H9 (cell line): ENCODE data around the gene HSD17B3. TPM values are rescaled to one million over a fixed set of nuclear protein-coding genes. Genes with fewer than 3 reads are reported as not detected.

Experiments used
- DNase-seq: peaks from one replicate; pipeline ENCODE4 v3.0.0-alpha.2; 2017
- H2AFZ ChIP-seq: one replicate; pipeline ENCODE4 v1.6.1; 2013; ENCODE audit warnings: mild to moderate bottlenecking, low read length, control low read depth, moderate library complexity
- H2AK5ac ChIP-seq: 2 replicates; pipeline ENCODE4 v1.6.1; 2013; ENCODE audit warnings: low read length, control low read depth, mixed read lengths; ENCODE audit not compliant: insufficient read length
- H2BK120ac ChIP-seq: one replicate; pipeline ENCODE4 v1.6.1; 2013; ENCODE audit warnings: low read depth, mild to moderate bottlenecking, low read length, control low read depth, inconsistent platforms; ENCODE audit not compliant: poor library complexity, severe bottlenecking
- H2BK12ac ChIP-seq: 2 replicates; pipeline ENCODE4 v1.6.1; 2013; ENCODE audit warnings: low read length, control low read depth, mixed read lengths, low read depth; ENCODE audit not compliant: insufficient read length
- H2BK15ac ChIP-seq: 2 replicates; pipeline ENCODE4 v1.6.1; 2013; ENCODE audit warnings: low read depth, low read length, control low read depth
- H2BK20ac ChIP-seq: one replicate; pipeline ENCODE4 v1.6.1; 2013; ENCODE audit warnings: low read depth, mild to moderate bottlenecking, low read length, control low read depth, inconsistent platforms; ENCODE audit not compliant: poor library complexity, severe bottlenecking
- H2BK5ac ChIP-seq: 2 replicates; pipeline ENCODE4 v1.6.1; 2013; ENCODE audit warnings: low read length, control low read depth, mixed read lengths; ENCODE audit not compliant: insufficient read length
- H3K14ac ChIP-seq: 2 replicates; pipeline ENCODE4 v1.6.1; 2013; ENCODE audit warnings: low read length, control low read depth; ENCODE audit not compliant: insufficient read depth
- H3K18ac ChIP-seq: 2 replicates; pipeline ENCODE4 v1.6.1; 2013; ENCODE audit warnings: low read depth, mild to moderate bottlenecking, mixed read lengths, low read length, control low read depth; ENCODE audit not compliant: insufficient read length
- H3K23ac ChIP-seq: 2 replicates; pipeline ENCODE4 v1.6.1; 2013; ENCODE audit warnings: low read length, control low read depth, mixed read lengths, low read depth; ENCODE audit not compliant: insufficient read length
- H3K23me2 ChIP-seq: 2 replicates; pipeline ENCODE4 v1.6.1; 2013; ENCODE audit warnings: low read depth, mild to moderate bottlenecking, mixed read lengths, low read length, control low read depth; ENCODE audit not compliant: insufficient read length, poor library complexity, severe bottlenecking
- H3K27ac ChIP-seq: 2 replicates; pipeline ENCODE4 v1.5.1; 2013; ENCODE audit warnings: low read length, control low read depth, mixed read lengths, low read depth; ENCODE audit not compliant: insufficient read length
- H3K27me3 ChIP-seq: 2 replicates; pipeline ENCODE4 v1.6.1; 2013; ENCODE audit warnings: low read length, control low read depth, inconsistent platforms; ENCODE audit not compliant: insufficient read depth
- H3K4ac ChIP-seq: 2 replicates; pipeline ENCODE4 v1.6.1; 2013; ENCODE audit warnings: low read depth, mild to moderate bottlenecking, control low read depth, inconsistent platforms, low read length, moderate library complexity
- H3K4me1 ChIP-seq: 2 replicates; pipeline ENCODE4 v1.6.1; 2013; ENCODE audit warnings: low read length, control low read depth, inconsistent platforms; ENCODE audit not compliant: insufficient read depth
- H3K4me2 ChIP-seq: 2 replicates; pipeline ENCODE4 v1.6.1; 2013; ENCODE audit warnings: low read length, control low read depth, mixed read lengths; ENCODE audit not compliant: insufficient read length, insufficient read depth
- H3K56ac ChIP-seq: 2 replicates; pipeline ENCODE4 v1.6.1; 2013; ENCODE audit warnings: low read depth, mild to moderate bottlenecking, mixed read lengths, low read length, control low read depth; ENCODE audit not compliant: insufficient read length
- H3K79me1 ChIP-seq: 2 replicates; pipeline ENCODE4 v1.6.1; 2013; ENCODE audit warnings: low read depth, mild to moderate bottlenecking, moderate library complexity, low read length, control low read depth, inconsistent platforms; ENCODE audit not compliant: insufficient read depth, poor library complexity, severe bottlenecking
- H3K79me2 ChIP-seq: 2 replicates; pipeline ENCODE4 v1.6.1; 2013; ENCODE audit warnings: low read length, control low read depth, inconsistent platforms; ENCODE audit not compliant: insufficient read depth
- H3K9ac ChIP-seq: 2 replicates; pipeline ENCODE4 v1.6.1; 2013; ENCODE audit warnings: low read length, control low read depth, mixed read lengths; ENCODE audit not compliant: insufficient read length; ENCODE audit errors: extremely low read depth
- H3K9me3 ChIP-seq: one replicate; pipeline ENCODE4 v1.6.1; 2013; ENCODE audit warnings: low read depth, low read length, inconsistent platforms; ENCODE audit not compliant: control insufficient read depth
- H3T11ph ChIP-seq: one replicate; pipeline ENCODE4 v1.6.1; 2013; ENCODE audit warnings: mild to moderate bottlenecking, low read length, control low read depth, inconsistent platforms
- H4K20me1 ChIP-seq: one replicate; pipeline ENCODE4 v1.6.1; 2013; ENCODE audit not compliant: control insufficient read depth, insufficient read length, insufficient read depth
- H4K5ac ChIP-seq: 2 replicates; pipeline ENCODE4 v1.6.1; 2013; ENCODE audit warnings: low read depth, mild to moderate bottlenecking, mixed read lengths, low read length, control low read depth; ENCODE audit not compliant: insufficient read length
- H4K8ac ChIP-seq: replicated peaks from 2 replicates; pipeline ENCODE4 v1.6.1; 2013; ENCODE audit warnings: low read length, control low read depth, mixed read lengths, low read depth; ENCODE audit not compliant: insufficient read length
- H4K91ac ChIP-seq: 2 replicates; pipeline ENCODE4 v1.6.1; 2013; ENCODE audit warnings: low read depth, mild to moderate bottlenecking, moderate library complexity, mixed read lengths, low read length, control low read depth; ENCODE audit not compliant: insufficient read length
- H3K27ac Mint-ChIP-seq, 3 experiments: 2 replicates in 2 of 3; 3 replicates in 1 of 3; pipeline ENCODE4 v1.8.0; 2020 to 2021; ENCODE audit warnings: mixed read lengths in 3 of 3, mild to moderate bottlenecking in 1 of 3, moderate library complexity in 1 of 3
- H3K27me3 Mint-ChIP-seq: 2 replicates; pipeline ENCODE4 v1.8.0; 2021; ENCODE audit warnings: low read depth, mild to moderate bottlenecking, moderate library complexity, mixed read lengths
- H3K36me3 Mint-ChIP-seq, 3 experiments: 2 replicates in 2 of 3; 3 replicates in 1 of 3; pipeline ENCODE4 v1.8.0; 2020 to 2021; ENCODE audit warnings: low read depth in 3 of 3, mixed read lengths in 3 of 3; ENCODE audit not compliant: insufficient read depth in 1 of 3
- H3K4me1 Mint-ChIP-seq, 2 experiments: 2 replicates each; pipeline ENCODE4 v1.8.0; 2020; ENCODE audit warnings: mixed read lengths in 2 of 2
- H3K4me3 Mint-ChIP-seq, 2 experiments: 2 replicates in 1 of 2; 3 replicates in 1 of 2; pipeline ENCODE4 v1.8.0; 2020 to 2021; ENCODE audit warnings: mild to moderate bottlenecking in 2 of 2, mixed read lengths in 2 of 2, moderate library complexity in 1 of 2
- H3K9me3 Mint-ChIP-seq, 2 experiments: 2 replicates in 1 of 2; 3 replicates in 1 of 2; pipeline ENCODE4 v1.8.0; 2020; ENCODE audit warnings: mild to moderate bottlenecking in 2 of 2, mixed read lengths in 2 of 2, moderate library complexity in 1 of 2
- CTCF ChIP-seq: fragments of 200-600 bp; sonication (generic); conservative IDR thresholded peaks from 3 replicates; pipeline ENCODE4 v1.8.0; 2021; ENCODE audit warnings: antibody characterized with exemption, mild to moderate bottlenecking
- WGBS: extraction: QIAGEN DNeasy Blood & Tissue Kit; methylation state at CpG from one replicate; pipeline ENCODE4 v1.1.7; 2013; ENCODE audit warnings: missing lambda C conversion rate, low lambda C conversion rate, mixed read lengths; ENCODE audit not compliant: insufficient read length; ENCODE audit errors: extremely low coverage; 5-methylcytosine and 5-hydroxymethylcytosine counted together
- total RNA-seq: library from RNA; stranded (reverse); gene quantifications from 2 replicates; pipeline ENCODE4 v1.2.1, GENCODE V29; 2021

The HSD17B3 gene
- total RNA-seq, 1 experiment from 2014 or later, result not detected

GRCh38 chr9:96245399-96245798, 56.6 kb downstream of the HSD17B3 start:
- DNase-seq, result peak; percentile 53
- Mint-ChIP-seq H3K4me1 (peaks cover 0 to 3% of the 10 kb centered on the region in 2 experiments; a peak in 1 of 4 replicates), H3K9me3 (no peaks in the 10 kb centered on the region; a peak in 1 of 5 replicates), H3K27ac (no peak overlapping the region), H3K27me3 (peaks cover 1% of the 10 kb centered on the region), H3K36me3 (no peaks in the 10 kb centered on the region), H3K4me3 (no peak overlapping the region)
- Histone ChIP-seq H2BK5ac (no peak overlapping the region), H4K8ac (no peak overlapping the region), H3K4me1 (no peaks in the 10 kb centered on the region), H2BK15ac (no peak overlapping the region), H3K27me3 (no peaks in the 10 kb centered on the region), H3K9me3 (no peaks in the 10 kb centered on the region), H4K5ac (no peak overlapping the region), H3K14ac (no peak overlapping the region), H3K23ac (no peak overlapping the region), H4K91ac (no peak overlapping the region), H2BK120ac (no peak overlapping the region), H3K4me2 (no peak overlapping the region), H2BK20ac (no peak overlapping the region), H3K79me1 (no peaks in the 10 kb centered on the region), H3K56ac (no peak overlapping the region), H3K4ac (no peak overlapping the region), H2AFZ (no peak overlapping the region), H3K79me2 (no peaks in the 10 kb centered on the region), H3T11ph (no peak overlapping the region), H3K18ac (no peak overlapping the region), H3K9ac (no peak overlapping the region), H3K27ac (no peak overlapping the region), H2BK12ac (no peak overlapping the region), H2AK5ac (no peak overlapping the region), H3K23me2 (no peaks in the 10 kb centered on the region), H4K20me1 (no peaks in the 10 kb centered on the region)
- WGBS, result no CpG with 5 or more reads among the region's 7 CpGs
- TF ChIP-seq CTCF, result peak; percentile 75
